GM19099 (cell line): Measurements from ENCODE around the gene ZSCAN12.
A peak's percentile ranks its signal among the peaks of the same experiment; 100 is the strongest.

Experiments used
- POLR2A ChIP-seq: IDR thresholded peaks from 3 replicates; pipeline ENCODE4 v1.6.1; 2011; ENCODE audit warnings: low read depth; ENCODE audit not compliant: insufficient read length; ENCODE audit errors: extremely low read depth

Gene ZSCAN12

GRCh38 chr6:28399350-28400121 is at the start of gene ZSCAN12:
ZSCAN12 (minus strand) TSS chr6:28399747; CDS start chr6:28398405, 1,342 bp downstream.
- peak; percentile 82 for TF ChIP-seq POLR2A

- no peak for TF ChIP-seq POLR2A
Measured at GRCh38 chr6:28449056-28449455, 49.5 kb upstream of the ZSCAN12 start.

DNA sequence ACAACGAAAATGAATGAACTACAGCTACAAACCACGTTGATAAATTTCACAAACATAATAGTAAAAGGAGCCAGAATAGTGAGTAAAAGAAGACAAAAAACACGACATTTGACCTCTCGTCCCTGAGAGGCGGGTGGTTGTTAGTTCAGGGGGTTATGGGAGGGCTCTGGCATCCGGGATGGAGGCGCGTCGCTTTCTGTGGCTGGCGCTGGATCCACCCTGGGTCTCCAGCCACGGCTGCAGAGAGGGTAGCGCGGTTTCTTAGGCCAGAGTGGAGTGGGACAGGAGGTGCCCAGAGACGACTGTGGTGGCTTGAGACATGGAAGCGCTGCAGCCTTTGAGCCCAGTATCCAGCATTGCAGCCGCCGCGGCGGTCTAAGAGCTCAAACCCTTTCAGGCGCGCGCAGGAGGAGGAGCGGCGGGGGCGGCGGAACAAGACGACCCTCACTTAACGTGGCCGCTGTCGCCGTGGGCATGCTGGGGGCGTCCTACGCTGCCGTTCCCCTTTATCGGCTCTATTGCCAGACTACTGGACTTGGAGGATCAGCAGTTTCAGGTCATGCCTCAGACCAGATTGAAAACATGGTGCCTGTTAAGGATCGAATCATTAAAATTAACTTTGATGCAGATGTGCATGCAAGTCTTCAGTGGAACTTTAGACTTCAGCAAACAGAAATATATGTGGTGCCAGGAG is 47.4 kb upstream of the ZSCAN12 start:
- no peak for TF ChIP-seq POLR2A

GRCh38 chr6:28443112-28443773 is 43.7 kb upstream of the ZSCAN12 start, which contains the start of gene ZSCAN23:
ZSCAN23 (minus strand) TSS chr6:28443491; CDS start chr6:28436266, 7,225 bp downstream.
- TF ChIP-seq POLR2A: peak; percentile 83

DNA sequence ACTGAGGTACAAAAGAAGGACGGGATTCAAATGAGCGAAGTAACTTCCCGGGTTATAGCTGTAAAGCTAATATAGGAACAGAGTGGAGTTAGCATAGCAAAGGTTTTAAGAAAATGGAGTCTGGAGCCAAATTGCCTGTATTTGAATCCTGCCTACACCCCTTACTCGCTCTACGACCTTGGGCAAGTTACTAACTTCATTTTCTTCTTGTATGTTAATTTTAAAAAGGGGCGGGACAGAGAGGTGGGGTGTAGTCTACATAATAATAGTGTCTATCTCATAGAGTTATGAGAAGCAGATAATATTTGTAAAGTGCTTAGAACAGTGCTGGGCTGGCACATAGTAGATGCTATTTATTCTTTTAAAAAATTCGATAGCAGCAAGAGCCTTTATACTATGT is 43.0 kb upstream of the ZSCAN12 start:
- TF ChIP-seq POLR2A: no peak

DNA sequence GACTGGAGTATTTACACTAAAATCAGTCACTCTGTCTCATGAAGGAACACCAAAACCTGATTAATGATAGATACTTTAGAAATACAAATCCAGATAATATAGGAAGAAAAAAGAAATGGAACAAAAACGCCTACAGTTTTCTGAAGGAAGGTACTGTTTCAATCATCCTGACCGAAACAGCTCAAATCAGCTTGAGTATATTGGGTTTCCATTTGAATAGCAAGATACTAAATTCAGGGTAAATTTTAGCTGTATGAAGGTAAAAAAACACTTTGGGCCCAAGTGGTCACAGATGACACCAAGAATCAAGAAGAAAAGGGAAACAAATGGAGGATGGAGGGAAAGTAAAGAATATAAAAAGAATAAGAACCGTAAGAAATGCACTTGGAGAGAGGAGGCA is 36.9 kb upstream of the ZSCAN12 start:
- TF ChIP-seq POLR2A: no peak

DNA sequence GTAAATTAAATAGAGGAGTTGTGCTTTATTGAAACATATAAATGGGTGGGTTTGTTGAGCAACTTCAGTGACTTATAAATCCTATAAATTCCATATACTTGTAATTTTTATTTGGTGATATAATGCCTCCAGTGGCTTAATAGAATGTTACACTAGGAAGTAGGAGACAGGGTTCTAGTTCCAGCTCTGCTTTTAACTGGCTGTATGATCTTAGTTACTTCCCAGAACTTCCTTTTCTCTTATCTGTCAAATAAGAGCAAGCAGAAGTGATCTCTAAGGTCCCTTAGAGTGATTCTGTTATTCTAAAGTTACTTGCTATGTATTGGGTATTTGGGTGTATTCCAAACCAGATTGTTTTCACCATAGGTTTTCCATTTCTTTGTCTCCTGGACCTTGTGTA is 33.6 kb upstream of the ZSCAN12 start:
- TF ChIP-seq POLR2A: no peak

- no peak for TF ChIP-seq POLR2A
Measured at GRCh38 chr6:28429781-28430180, 30.2 kb upstream of the ZSCAN12 start.

DNA sequence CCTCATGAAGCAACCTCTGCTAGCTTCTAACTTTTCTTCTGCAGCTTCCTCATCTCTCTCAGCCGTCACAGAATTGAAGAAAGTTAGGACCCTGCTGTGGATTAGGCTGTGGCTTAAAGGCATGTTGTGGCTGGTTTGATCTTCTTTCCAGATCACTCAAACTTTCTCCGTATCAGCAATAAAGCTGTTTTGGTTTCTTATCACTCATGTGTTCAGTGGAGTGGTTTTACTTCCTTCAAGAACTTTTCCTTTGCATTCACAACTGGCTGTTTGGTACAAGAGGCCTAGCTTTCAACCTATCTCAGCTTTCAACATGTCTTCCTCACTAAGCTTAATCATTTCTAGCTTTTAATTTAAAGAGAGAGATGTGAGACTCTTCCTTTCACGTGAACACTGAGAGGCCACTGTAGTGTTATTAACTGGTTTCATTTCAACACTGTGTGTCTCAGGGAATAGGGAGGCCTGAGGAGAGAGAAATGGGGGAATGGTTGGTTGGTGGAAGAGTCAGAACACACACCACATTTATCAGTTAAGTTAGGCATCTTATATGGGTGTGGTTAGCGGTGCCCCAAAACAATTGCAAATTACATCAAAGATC is 26.5 kb upstream of the ZSCAN12 start:
- no peak for TF ChIP-seq POLR2A

GRCh38 chr6:28424163-28424562 is 24.6 kb upstream of the ZSCAN12 start:
- no peak for TF ChIP-seq POLR2A

- TF ChIP-seq POLR2A: no peak
Measured at GRCh38 chr6:28423546-28423945, 24.0 kb upstream of the ZSCAN12 start.

- no peak for TF ChIP-seq POLR2A
Measured at GRCh38 chr6:28413681-28414080, 14.1 kb upstream of the ZSCAN12 start.

GRCh38 chr6:28410767-28411166 is 11.2 kb upstream of the ZSCAN12 start:
- TF ChIP-seq POLR2A: no peak

DNA sequence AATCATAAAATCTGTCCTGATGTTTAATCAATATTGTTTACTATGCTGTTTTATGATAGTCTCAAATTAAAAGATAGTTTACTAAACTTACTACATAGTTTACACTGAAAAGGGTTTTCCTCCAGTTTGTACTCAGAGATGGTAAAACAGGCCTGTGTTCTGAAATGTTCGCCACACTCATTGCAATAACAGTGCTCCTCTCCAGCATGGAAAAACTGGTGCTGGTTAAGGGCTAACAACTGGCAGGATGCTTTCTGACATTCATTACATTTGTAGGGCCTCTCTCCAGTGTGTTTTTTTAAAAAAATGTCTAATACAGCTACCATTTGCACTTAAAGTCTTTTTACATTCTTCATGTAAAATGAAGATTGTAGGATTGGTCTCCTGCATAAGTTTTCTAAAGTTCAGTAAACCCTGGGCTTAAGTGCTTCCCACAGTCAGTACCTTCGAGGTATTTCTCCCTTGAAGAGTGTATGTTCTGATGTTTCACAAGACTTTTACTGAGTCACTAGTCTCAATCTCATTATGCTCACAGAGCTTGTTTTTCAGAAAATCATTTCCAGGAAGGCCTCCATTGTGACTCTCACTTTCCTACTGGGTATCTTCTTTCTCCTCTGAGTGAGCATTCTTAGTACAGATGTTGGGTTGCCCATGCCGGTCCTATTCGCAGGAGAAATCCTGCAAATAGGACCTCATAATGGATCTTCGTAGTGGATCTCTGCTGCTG is 8.7 kb upstream of the ZSCAN12 start:
- TF ChIP-seq POLR2A: no peak

- no peak for TF ChIP-seq POLR2A
Measured at GRCh38 chr6:28407401-28407800, 7.9 kb upstream of the ZSCAN12 start.
